ENCODE measurements around the gene ZNF597. TPM values are rescaled to one million over a fixed set of nuclear protein-coding genes. Genes with fewer than 3 reads are reported as not detected.

Gene ZNF597
- total RNA-seq, 2 donors from 2014 or later, result 2.1 to 9.5 TPM

GRCh38 chr16:3484318-3485096 lies 41.2 kb upstream of the ZNF597 start:
- Histone ChIP-seq H3K4me3 (no peak overlapping the region), H3K4me1 (replicated peaks) (no peaks in the 10 kb centered on the region), H3K9me3 (no peaks in the 10 kb centered on the region), H3K27ac (no peak overlapping the region), H3K27me3 (replicated peaks; ENCODE audit: insufficient read depth) (no peaks in the 10 kb centered on the region), H3K36me3 (peaks cover 17 to 19% of the 10 kb centered on the region in 2 donors)
- 92% methylated on average over 30 of the region's 30 CpGs for WGBS
- no peak for TF ChIP-seq POLR2AphosphoS5 (IDR thresholded peaks at IDR 0.05)
- TF ChIP-seq POLR2A (IDR thresholded peaks at IDR 0.05), result no peak
- TF ChIP-seq CTCF (IDR thresholded peaks at IDR 0.05), result no peak
- intact Hi-C loops (cut with DNase I), result no loop called here
- no peak for DNase-seq (ENCODE audit: low spot score)

- intact Hi-C loops (cut with DNase I), result no loop called here
- H3K27ac ChIP-seq, result no peak overlapping the region
- no peak overlapping the region for H3K4me3 ChIP-seq
- H3K9me3 ChIP-seq, result no peaks in the 10 kb centered on the region
- no peak for DNase-seq (ENCODE audit: low spot score)
- H3K4me1 ChIP-seq (replicated peaks), result no peaks in the 10 kb centered on the region
- peaks cover 17 to 22% of the 10 kb centered on the region in 2 donors for H3K36me3 ChIP-seq
- no peak for TF ChIP-seq POLR2AphosphoS5 (IDR thresholded peaks at IDR 0.05)
- no peak for TF ChIP-seq POLR2A (IDR thresholded peaks at IDR 0.05)
- TF ChIP-seq CTCF (IDR thresholded peaks at IDR 0.05), result no peak
- 93% methylated on average over 18 of the region's 18 CpGs for WGBS
- no peaks in the 10 kb centered on the region for H3K27me3 ChIP-seq (replicated peaks; ENCODE audit: insufficient read depth)
These were observed 39.4 kb upstream of the ZNF597 start for GRCh38 chr16:3482659-3483241.

- 86% methylated on average over 32 of the region's 32 CpGs for WGBS
- intact Hi-C loops (cut with DNase I), result no loop called here
- TF ChIP-seq CTCF (IDR thresholded peaks at IDR 0.05), result no peak
- H3K9me3 ChIP-seq, result no peaks in the 10 kb centered on the region
- H3K27me3 ChIP-seq (replicated peaks; ENCODE audit: insufficient read depth), result no peaks in the 10 kb centered on the region
- no peak for DNase-seq (ENCODE audit: low spot score)
- H3K36me3 ChIP-seq, result peaks cover 17 to 22% of the 10 kb centered on the region in 2 donors
- H3K27ac ChIP-seq, result no peak overlapping the region
- H3K4me3 ChIP-seq, result no peak overlapping the region
- H3K4me1 ChIP-seq (replicated peaks), result no peaks in the 10 kb centered on the region
These were observed 38.7 kb upstream of the ZNF597 start for GRCh38 chr16:3481696-3482658.

DNA sequence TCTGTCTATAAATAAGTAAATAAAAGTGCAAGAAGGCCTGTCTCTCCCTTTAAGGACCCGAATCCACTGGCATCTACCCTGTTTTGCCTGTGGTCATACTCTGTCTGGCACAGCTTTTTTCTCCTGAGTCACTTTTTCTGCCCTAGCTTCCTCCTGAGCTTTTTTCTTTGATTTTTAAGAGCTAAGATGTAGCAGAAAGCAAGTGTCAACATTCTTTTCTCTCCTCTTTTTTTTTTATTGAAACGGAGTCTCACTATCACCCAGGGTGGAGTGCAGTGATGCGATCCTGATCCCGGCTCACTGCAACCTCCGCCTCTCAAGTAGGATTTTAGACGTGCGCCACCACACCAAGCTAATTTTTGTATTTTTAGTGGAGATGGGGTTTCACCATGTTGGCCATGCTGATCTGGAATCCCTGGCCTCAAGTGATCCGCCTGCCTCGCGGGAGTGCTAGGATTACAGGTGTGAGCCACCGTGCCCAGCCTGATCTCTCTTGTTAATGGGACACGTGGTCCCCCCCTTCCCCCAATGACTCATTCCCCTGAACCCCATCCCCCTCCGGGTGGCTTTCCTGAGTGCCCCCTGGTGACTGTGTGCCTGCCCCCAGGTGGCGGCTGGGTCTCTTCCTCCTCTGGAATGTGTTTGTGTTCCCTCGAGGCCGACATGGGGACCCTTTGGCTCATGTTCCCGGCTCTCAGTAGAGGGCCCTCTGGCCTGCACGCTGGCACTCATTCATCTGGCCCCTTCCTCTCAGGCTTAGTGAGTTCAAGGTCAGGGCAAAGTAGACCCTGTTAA lies 37.8 kb upstream of the ZNF597 start:
- no peak overlapping the region for H3K27ac ChIP-seq
- TF ChIP-seq POLR2AphosphoS5 (IDR thresholded peaks at IDR 0.05), result no peak
- TF ChIP-seq CTCF (IDR thresholded peaks at IDR 0.05), result no peak
- H3K4me3 ChIP-seq, result no peak overlapping the region
- intact Hi-C loops (cut with DNase I), result no loop called here
- no peaks in the 10 kb centered on the region for H3K4me1 ChIP-seq (replicated peaks)
- H3K36me3 ChIP-seq, result peaks cover 17 to 22% of the 10 kb centered on the region in 2 donors
- no peaks in the 10 kb centered on the region for H3K27me3 ChIP-seq (replicated peaks; ENCODE audit: insufficient read depth)
- 67% methylated on average over 18 of the region's 18 CpGs for WGBS
- H3K9me3 ChIP-seq, result no peaks in the 10 kb centered on the region
- no peak for DNase-seq (ENCODE audit: low spot score)

Measured in prostate gland (tissue), 2 donors.